GM18870 (cell line): ENCODE results near the gene PARP3.

Source experiments
- ATAC-seq: cut with Tn5 transposase; IDR thresholded peaks from one replicate; pipeline ENCODE4 v1.9.1; 2021; ENCODE audit warnings: moderate library complexity; ENCODE audit not compliant: unreplicated experiment

Gene PARP3

GRCh38 chr3:51947215-51947900 is 5.2 kb downstream of the PARP3 start:
- no peak for ATAC-seq

- no peak for ATAC-seq
Observed at GRCh38 chr3:51948016-51948580, 5.9 kb downstream of the PARP3 start.

GRCh38 chr3:51949121-51949520 is 7.0 kb downstream of the PARP3 start:
- no peak for ATAC-seq

- no peak for ATAC-seq
Observed at GRCh38 chr3:51950899-51951298, 8.7 kb downstream of the PARP3 start.

- ATAC-seq = no peak
Observed at GRCh38 chr3:51953445-51953844, 11.3 kb downstream of the PARP3 start.

GRCh38 chr3:51954105-51954504 is 11.9 kb downstream of the PARP3 start:
- ATAC-seq = no peak

- ATAC-seq = no peak
Observed at GRCh38 chr3:51954713-51955112, 12.6 kb downstream of the PARP3 start.

- no peak for ATAC-seq
Observed at GRCh38 chr3:51955175-51955892, 13.2 kb downstream of the PARP3 start, which contains the start of gene GPR62. Gene GPR62, plus strand, starts transcription at chr3:51955381. Its CDS starts 272 bp downstream, at chr3:51955653.

GRCh38 chr3:51955893-51956770 is 14.0 kb downstream of the PARP3 start:
- no peak for ATAC-seq

- no peak for ATAC-seq
Observed at GRCh38 chr3:51957520-51958205, 15.5 kb downstream of the PARP3 start.

GRCh38 chr3:51958603-51959521 is 16.7 kb downstream of the PARP3 start:
- no peak for ATAC-seq

- ATAC-seq = no peak
Observed at GRCh38 chr3:51959651-51960050, 17.5 kb downstream of the PARP3 start.

GRCh38 chr3:51960386-51960785 is 18.2 kb downstream of the PARP3 start:
- ATAC-seq = no peak

- no peak for ATAC-seq
Observed at GRCh38 chr3:51961011-51961410, 18.8 kb downstream of the PARP3 start.

GRCh38 chr3:51961602-51962569 is 19.7 kb downstream of the PARP3 start:
- no peak for ATAC-seq

- ATAC-seq = no peak
Observed at GRCh38 chr3:51962854-51963530, 20.8 kb downstream of the PARP3 start.

- no peak for ATAC-seq
Observed at GRCh38 chr3:51963951-51964451, 21.8 kb downstream of the PARP3 start.

GRCh38 chr3:51964521-51964920 is 22.4 kb downstream of the PARP3 start:
- no peak for ATAC-seq
